Epithelial cell of prostate (primary cell): Measurements from ENCODE around the gene PRKCA.

Experiments used
- DNase-seq: peaks from one replicate; pipeline ENCODE4 v3.0.0-alpha.2; 2011; ENCODE audit warnings: low read depth, low spot score
- H3K27ac ChIP-seq: fragments of 450-650 bp; 2 replicates; pipeline ENCODE4 v1.5.1; 2017; ENCODE audit warnings: mild to moderate bottlenecking

PRKCA gene

DNA sequence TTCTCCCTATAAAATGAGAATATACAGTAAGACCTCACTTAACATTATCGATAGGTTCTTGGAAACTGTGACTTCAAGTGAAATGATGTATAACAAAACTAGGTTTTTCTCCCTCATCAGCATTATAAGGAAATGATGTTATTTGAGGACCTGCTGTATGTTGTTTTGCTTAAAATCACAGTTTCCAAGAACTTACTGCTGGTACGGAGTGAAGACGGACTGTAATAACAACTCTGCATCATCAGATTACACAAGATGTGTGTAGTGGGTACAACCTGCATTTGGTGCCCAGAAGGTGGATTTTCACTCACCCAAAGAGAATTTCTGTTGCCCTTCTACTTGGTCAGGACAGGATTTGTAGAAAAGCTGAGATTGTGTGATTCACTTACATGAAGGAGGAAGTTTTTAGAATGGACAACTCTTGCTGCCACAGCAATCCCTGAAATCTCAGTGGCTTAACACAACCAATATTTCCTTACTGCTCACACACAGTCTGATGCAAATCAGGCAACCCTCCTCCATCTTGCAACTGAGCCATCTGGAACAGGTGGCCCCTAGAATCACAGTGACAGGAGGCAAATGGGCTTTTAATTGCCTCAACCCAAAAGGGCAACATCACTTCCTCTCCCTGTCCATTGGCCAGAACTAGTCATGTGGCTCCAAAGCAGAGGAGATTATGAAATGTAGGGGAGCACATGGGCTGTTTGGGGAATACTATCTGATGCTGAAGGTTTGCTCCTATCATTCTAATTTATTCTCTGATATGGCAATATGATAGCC, 464.9 kb downstream of the PRKCA start:
- DNase-seq, result no peak

DNA sequence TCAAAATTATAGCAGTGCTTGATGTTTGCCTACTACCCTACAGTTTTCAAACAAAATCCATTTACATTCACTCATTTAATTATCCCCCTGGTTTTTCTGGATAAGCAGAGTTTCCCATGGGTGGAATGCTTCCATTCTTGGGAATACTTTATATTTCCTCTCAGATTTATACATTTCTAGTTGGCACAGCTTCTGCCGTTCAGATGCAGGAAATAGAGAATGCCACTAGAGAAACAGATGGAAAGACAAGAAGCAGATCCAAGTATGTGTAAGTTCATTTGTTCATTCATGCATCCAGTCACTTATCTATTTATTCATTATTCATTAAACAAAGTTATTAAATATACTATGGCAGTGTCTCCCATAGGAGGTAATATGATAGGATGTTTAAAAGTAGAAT, 467.5 kb downstream of the PRKCA start:
- H3K27ac ChIP-seq, result no peak overlapping the region
- DNase-seq, result no peak

More for the DNA sequence above, 464.9 kb downstream of the PRKCA start:
- H3K27ac ChIP-seq, result no peak overlapping the region

GRCh38 chr17:66772148-66772812, 469.9 kb downstream of the PRKCA start:
- no peak for DNase-seq
- no peak overlapping the region for H3K27ac ChIP-seq

DNA sequence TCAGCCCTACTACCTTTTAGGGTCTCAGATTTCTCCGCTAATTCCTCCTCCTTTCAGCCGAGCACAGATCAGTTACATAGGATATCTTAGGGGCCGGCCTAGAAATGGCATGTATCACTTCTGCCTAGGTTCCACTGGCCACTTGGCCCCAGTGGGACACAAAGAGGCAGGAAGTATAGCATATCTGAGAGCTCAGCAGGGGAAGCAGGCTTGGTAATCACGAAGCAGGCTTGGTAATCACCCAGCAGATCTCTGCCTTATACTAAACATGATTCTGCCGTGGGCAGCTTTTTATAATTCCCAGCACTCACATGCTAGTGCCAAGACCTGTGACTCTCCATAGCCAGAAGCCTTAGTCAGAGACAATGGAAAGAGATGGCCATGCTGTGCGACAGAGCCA, 472.9 kb downstream of the PRKCA start:
- H3K27ac ChIP-seq, result no peak overlapping the region
- no peak for DNase-seq

DNA sequence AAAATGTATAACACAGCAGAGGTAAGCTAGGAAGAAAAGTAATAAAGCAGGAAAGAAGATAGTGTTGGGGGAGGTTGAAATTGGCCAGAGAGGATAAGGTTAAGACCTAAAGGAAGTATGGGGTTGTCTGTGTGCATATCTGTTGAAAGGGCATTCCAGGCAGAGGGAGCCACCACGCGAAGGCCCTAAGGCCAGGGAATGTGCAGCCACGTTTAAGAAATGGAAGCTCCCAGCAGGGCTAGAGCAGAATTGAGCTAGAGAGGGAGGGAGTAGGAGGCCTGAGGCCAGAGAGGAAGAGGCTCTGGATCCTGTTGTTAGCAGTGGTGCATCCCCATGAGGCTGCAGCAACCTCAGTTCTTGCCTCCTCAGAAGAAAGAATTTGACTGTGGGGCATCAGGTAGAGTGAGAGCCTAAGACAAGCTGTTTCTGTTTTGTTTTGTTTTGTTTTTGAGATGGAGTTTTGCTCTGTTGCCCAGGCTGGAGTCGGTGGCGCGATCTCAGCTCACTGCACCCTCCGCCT, 473.5 kb downstream of the PRKCA start:
- DNase-seq, result no peak
- H3K27ac ChIP-seq, result no peak overlapping the region

DNA sequence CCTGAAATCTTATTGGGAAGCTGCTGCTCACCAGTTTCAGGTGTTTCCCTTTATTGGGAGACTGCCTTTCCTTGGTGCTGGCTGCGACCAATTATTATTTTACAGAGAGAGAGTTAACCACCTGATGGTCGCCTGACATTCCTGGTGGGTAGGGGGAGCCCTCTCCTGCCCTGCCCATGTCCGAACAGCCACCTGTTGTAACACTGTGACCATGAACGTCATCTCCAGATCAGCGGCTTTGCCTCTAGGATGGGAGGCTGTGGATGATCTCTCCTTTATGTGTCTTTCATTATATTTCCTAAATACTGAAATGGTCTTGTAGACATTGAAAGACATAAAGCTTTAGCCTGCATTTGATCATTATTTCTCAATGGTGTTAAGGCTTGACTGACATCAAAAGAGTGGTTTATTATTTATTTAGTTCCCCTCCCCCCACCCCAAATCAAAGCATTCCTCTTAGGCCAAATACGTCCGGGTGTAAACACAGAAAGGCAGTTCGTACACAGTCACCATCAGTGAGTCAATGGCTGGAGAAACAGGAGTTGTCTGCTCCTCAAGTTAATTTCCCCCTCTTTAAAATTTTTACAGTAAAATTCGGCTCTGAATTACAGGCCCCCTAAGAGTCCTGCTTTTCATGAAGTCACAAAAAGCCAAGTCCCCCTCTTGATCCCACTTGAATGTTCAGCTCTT, 474.7 kb downstream of the PRKCA start:
- DNase-seq, result no peak
- no peak overlapping the region for H3K27ac ChIP-seq

- no peak for DNase-seq
- H3K27ac ChIP-seq, result no peak overlapping the region
These were observed 475.3 kb downstream of the PRKCA start for GRCh38 chr17:66777689-66778225.

GRCh38 chr17:66778531-66779236, 476.3 kb downstream of the PRKCA start:
- no peak overlapping the region for H3K27ac ChIP-seq
- no peak for DNase-seq

- no peak for DNase-seq
- no peak overlapping the region for H3K27ac ChIP-seq
These were observed 476.8 kb downstream of the PRKCA start for GRCh38 chr17:66779237-66779606.

- H3K27ac ChIP-seq, result no peak overlapping the region
- no peak for DNase-seq
These were observed 478.7 kb downstream of the PRKCA start for GRCh38 chr17:66781135-66781534.

DNA sequence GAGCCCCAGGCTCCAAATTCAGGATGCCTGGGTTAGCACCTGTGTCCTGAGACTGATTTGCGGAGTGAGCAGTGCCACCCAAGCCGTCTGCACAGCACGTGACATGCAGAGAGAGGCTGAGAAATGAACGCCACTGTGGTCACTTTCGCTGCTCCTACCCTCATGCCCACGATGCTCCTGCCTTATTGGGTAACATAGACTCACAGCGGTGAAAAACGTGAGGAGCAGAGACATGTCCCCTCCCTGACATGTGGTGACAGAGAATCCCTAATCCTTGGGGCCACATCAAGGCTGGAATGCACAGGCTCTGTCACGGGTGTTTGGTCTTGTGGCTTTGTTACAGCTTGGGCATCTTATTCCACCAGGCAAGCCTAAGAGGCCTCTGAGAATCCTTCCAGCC, 480.4 kb downstream of the PRKCA start:
- DNase-seq, result no peak

GRCh38 chr17:66783656-66784381, 481.4 kb downstream of the PRKCA start:
- H3K27ac ChIP-seq, result no peak overlapping the region
- no peak for DNase-seq

More for the DNA sequence above, 480.4 kb downstream of the PRKCA start:
- H3K27ac ChIP-seq, result no peak overlapping the region

DNA sequence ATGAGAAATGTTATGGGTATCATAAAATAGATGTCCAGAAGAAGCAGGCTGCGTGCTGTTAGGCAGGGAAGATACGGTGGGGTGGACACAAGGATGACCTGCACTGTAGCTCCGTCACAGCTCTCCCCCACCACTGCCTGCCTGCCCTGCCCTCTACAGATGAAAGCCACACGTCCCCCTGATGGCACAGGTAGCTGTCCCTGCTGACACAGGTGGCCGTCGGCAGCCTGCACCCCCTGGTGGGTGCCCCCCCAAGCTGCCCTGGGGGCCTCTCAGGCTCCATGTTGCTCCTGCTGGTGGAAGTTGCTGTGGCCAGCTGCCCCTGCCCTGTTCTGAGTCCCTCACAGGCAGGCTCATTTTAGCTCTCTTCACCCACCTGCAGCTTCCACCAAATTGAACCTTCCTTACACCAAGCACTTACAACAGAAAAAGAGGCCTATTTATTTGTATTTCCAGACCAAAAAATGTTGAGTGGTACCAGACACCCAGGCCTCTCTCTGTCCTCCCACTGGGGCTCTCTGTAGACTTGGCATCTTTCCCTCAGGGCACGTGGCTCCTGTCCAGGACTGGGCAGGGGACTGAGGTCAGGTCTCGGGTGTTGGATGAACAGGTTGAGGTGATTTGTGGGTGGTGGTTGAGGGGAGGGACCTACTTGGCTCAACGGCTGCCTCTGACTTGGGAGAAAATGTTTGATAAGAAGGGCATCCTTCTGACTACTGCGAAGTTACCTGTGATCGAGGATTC, 482.4 kb downstream of the PRKCA start:
- DNase-seq, result no peak
- H3K27ac ChIP-seq, result no peak overlapping the region

- DNase-seq, result no peak
- H3K27ac ChIP-seq, result no peak overlapping the region
These were observed 483.7 kb downstream of the PRKCA start for GRCh38 chr17:66786107-66786506.

DNA sequence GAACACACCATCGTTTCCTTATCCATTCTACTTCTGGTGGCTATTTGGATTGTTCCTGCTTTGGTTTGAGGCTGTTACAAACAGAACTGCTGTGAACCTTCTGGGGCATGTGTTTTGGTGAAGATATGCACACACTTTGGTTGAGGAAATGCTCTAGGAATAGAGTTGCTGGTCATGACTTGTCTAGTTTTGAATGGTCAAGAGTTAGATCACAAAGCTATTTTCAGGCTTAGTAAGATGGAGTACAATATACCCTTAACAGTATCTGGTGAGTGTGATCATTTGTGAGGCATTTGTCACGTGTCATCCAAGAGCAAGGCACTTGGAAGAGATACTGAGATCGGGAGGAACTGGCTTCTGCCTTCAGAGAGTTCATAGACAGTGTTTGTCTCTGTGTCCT, 485.5 kb downstream of the PRKCA start:
- DNase-seq, result no peak
- H3K27ac ChIP-seq, result no peak overlapping the region

GRCh38 chr17:66789093-66789492, 486.7 kb downstream of the PRKCA start:
- no peak for DNase-seq
- H3K27ac ChIP-seq, result no peak overlapping the region

DNA sequence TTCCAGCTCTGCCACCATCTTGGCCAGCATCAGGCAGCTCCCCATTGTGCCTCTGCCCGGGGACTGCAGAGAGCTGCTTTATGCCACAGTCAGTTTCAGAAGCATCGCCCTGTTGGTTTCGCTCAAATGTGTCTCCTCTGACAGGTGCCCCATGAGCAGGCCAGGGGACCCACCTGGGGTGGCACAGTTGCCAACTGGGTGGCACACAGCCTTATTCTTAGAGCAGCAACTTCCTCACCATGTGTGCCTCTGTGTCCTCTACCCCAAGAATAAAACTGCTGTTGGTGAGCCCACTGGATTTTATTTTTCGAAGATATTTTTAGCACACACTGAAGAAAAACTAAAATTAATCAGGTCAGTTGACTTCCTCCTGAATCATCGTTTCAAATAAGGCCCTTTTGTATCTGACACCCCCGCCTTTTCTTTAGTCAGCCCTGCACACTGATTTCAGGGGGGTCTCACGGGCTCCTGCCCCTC, 487.6 kb downstream of the PRKCA start:
- no peak overlapping the region for H3K27ac ChIP-seq
- DNase-seq, result no peak

DNA sequence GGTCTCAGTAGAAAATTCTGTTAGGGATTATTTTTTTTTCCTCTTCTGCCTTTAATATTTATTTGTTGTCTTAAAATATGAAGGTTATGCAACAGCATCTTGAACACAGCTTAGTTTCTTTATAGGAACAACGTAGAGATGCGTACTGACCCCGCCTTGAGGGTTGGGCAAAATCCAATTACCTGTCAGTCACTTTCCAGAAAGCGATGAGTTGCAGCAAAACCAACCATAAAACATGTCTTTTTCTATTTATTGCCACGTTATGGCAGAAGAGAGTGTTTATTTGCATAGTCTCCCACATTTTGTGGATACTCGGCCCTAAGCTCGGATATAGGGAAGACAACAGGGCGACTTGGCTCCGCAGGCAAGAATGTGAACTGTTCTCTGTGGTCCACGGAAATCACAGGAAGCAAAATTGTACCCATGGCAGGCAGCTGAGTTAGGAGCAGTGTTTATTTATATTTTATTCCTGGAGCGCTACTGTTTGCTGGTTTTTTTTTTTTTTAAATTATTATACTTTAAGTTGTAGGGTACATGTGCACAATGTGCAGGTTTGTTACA, 488.2 kb downstream of the PRKCA start:
- no peak for DNase-seq
- no peak overlapping the region for H3K27ac ChIP-seq
